Adipocyte (in vitro differentiated cells): ENCODE measurements around the gene AGPAT3.

ENCODE experiments used
- DNase-seq: peaks from one replicate; pipeline ENCODE4 v3.0.0-alpha.2; 2015; ENCODE audit warnings: low read depth
- H3K27me3 ChIP-seq: replicated peaks from 2 replicates; pipeline ENCODE4 v1.7.0; 2013; ENCODE audit warnings: mild to moderate bottlenecking, low read length, moderate library complexity; ENCODE audit not compliant: control insufficient read depth, insufficient read depth
- H3K36me3 ChIP-seq: 2 replicates; pipeline ENCODE4 v1.7.0; 2013; ENCODE audit warnings: low read length, mild to moderate bottlenecking, moderate library complexity; ENCODE audit not compliant: control insufficient read depth, insufficient read depth, severe bottlenecking
- H3K4me1 ChIP-seq: 2 replicates; pipeline ENCODE4 v1.7.0; 2013; ENCODE audit warnings: mild to moderate bottlenecking, low read length, moderate library complexity; ENCODE audit not compliant: control insufficient read depth, insufficient read depth
- H3K4me3 ChIP-seq: 2 replicates; pipeline ENCODE4 v1.7.0; 2013; ENCODE audit warnings: mild to moderate bottlenecking, low read length, moderate library complexity
- H3K9ac ChIP-seq: 2 replicates; pipeline ENCODE4 v1.7.0; 2013; ENCODE audit warnings: mild to moderate bottlenecking, low read length, moderate library complexity
- H3K9me3 ChIP-seq: 2 replicates; pipeline ENCODE4 v1.7.0; 2013; ENCODE audit warnings: mild to moderate bottlenecking, low read length, moderate library complexity; ENCODE audit not compliant: control insufficient read depth

The AGPAT3 gene

GRCh38 chr21:43853851-43854772 lies 10.9 kb upstream of the AGPAT3 start:
- no peak for DNase-seq
- no peaks in the 10 kb centered on the region for H3K4me1 ChIP-seq
- no peak overlapping the region for H3K4me3 ChIP-seq

GRCh38 chr21:43854773-43855633 lies 10.0 kb upstream of the AGPAT3 start:
- H3K9ac ChIP-seq, result no peak overlapping the region
- H3K36me3 ChIP-seq, result no peaks in the 10 kb centered on the region
- no peak for DNase-seq
- H3K27me3 ChIP-seq, result peaks cover 39% of the 10 kb centered on the region
- H3K4me3 ChIP-seq, result no peak overlapping the region
- H3K9me3 ChIP-seq, result peaks cover 6% of the 10 kb centered on the region
- no peaks in the 10 kb centered on the region for H3K4me1 ChIP-seq

More at GRCh38 chr21:43853851-43854772, 10.9 kb upstream of the AGPAT3 start:
- Histone ChIP-seq H3K27me3 (peaks cover 48% of the 10 kb centered on the region), H3K36me3 (no peaks in the 10 kb centered on the region), H3K9ac (no peak overlapping the region), H3K9me3 (peaks cover 6% of the 10 kb centered on the region)

- Histone ChIP-seq H3K4me1 (no peaks in the 10 kb centered on the region), H3K9ac (no peak overlapping the region), H3K4me3 (no peak overlapping the region), H3K36me3 (no peaks in the 10 kb centered on the region), H3K27me3 (peaks cover 35% of the 10 kb centered on the region), H3K9me3 (peaks cover 1% of the 10 kb centered on the region)
- no peak for DNase-seq
Observed at GRCh38 chr21:43855955-43856354, 9.1 kb upstream of the AGPAT3 start.

- peaks cover 20% of the 10 kb centered on the region for H3K27me3 ChIP-seq
- DNase-seq, result no peak
Observed at GRCh38 chr21:43858806-43859648, 6.0 kb upstream of the AGPAT3 start.

GRCh38 chr21:43859747-43860214 lies 5.2 kb upstream of the AGPAT3 start:
- Histone ChIP-seq H3K4me1 (no peaks in the 10 kb centered on the region), H3K36me3 (no peaks in the 10 kb centered on the region), H3K9me3 (no peaks in the 10 kb centered on the region), H3K9ac (no peak overlapping the region), H3K27me3 (peaks cover 12% of the 10 kb centered on the region), H3K4me3 (no peak overlapping the region)
- DNase-seq, result no peak

More at GRCh38 chr21:43858806-43859648, 6.0 kb upstream of the AGPAT3 start:
- no peaks in the 10 kb centered on the region for H3K4me1 ChIP-seq
- no peak overlapping the region for H3K9ac ChIP-seq
- no peaks in the 10 kb centered on the region for H3K9me3 ChIP-seq
- no peaks in the 10 kb centered on the region for H3K36me3 ChIP-seq
- H3K4me3 ChIP-seq, result no peak overlapping the region

GRCh38 chr21:43861706-43862105 lies 3.3 kb upstream of the AGPAT3 start:
- peaks cover 4% of the 10 kb centered on the region for H3K27me3 ChIP-seq
- H3K9me3 ChIP-seq, result no peaks in the 10 kb centered on the region
- H3K36me3 ChIP-seq, result no peaks in the 10 kb centered on the region
- H3K9ac ChIP-seq, result no peak overlapping the region
- H3K4me1 ChIP-seq, result peaks cover 2% of the 10 kb centered on the region
- no peak for DNase-seq
- no peak overlapping the region for H3K4me3 ChIP-seq

GRCh38 chr21:43864313-43864961 lies 586 bp upstream of the AGPAT3 start:
- peak overlapping the region; percentile 77 for H3K9ac ChIP-seq
- H3K36me3 ChIP-seq, result no peaks in the 10 kb centered on the region
- DNase-seq, result peak; percentile 66
- H3K9me3 ChIP-seq, result no peaks in the 10 kb centered on the region
- H3K4me3 ChIP-seq, result peak overlapping the region; percentile 79
- peaks cover 4% of the 10 kb centered on the region for H3K27me3 ChIP-seq
- H3K4me1 ChIP-seq, result peaks cover 6% of the 10 kb centered on the region

GRCh38 chr21:43865540-43866259 lies 677 bp downstream of the AGPAT3 start:
- Histone ChIP-seq H3K9me3 (no peaks in the 10 kb centered on the region), H3K4me1 (peaks cover 6% of the 10 kb centered on the region), H3K9ac (peak overlapping the region; percentile 83), H3K27me3 (peaks cover 4% of the 10 kb centered on the region), H3K4me3 (peak overlapping the region; percentile 81), H3K36me3 (no peaks in the 10 kb centered on the region)
- peak; percentile 78 for DNase-seq

- peak; percentile 85 for DNase-seq
- peak overlapping the region; percentile 81 for H3K4me3 ChIP-seq
- H3K4me1 ChIP-seq, result peaks cover 6% of the 10 kb centered on the region
- H3K27me3 ChIP-seq, result peaks cover 4% of the 10 kb centered on the region
- H3K9ac ChIP-seq, result peak overlapping the region; percentile 83
- no peaks in the 10 kb centered on the region for H3K9me3 ChIP-seq
- H3K36me3 ChIP-seq, result no peaks in the 10 kb centered on the region
Observed at GRCh38 chr21:43866260-43866629, 1.2 kb downstream of the AGPAT3 start.
